K562 (cell line): Measurements from ENCODE around the gene DMD. TPM values are rescaled to one million over a fixed set of nuclear protein-coding genes. Genes with fewer than 3 reads are reported as not detected.

Experiments used
- ATAC-seq: fragments of 200-7000 bp; cut with Tn5 transposase; 3 replicates; pipeline ENCODE4 v1.9.1; 2020; ENCODE audit warnings: moderate library complexity
- BruUV-seq: library from RNA; stranded (reverse); fragments of 400-500 nt; replicated peaks from 2 replicates; lab custom pipeline; 2021; lab: Mats Ljungman, UMichigan
- CTCF ChIA-PET: fragments of 300-600 bp; formaldehyde crosslinking; extraction: SDS; loops from one replicate; lab custom pipeline; 2021; ENCODE audit warnings: low intra/inter-chr PET ratio; lab: Yijun Ruan, JAX
- POLR2A ChIA-PET: fragments of 300-600, 350-650 bp; sonication (Branson Sonifier 250); formaldehyde crosslinking; extraction: SDS; loops from one replicate; lab custom pipeline; 2021; ENCODE audit warnings: antibody characterized with exemption, inconsistent platforms; lab: Yijun Ruan, JAX
- DNase-seq, 4 experiments: peaks; one replicate each; pipeline versions ENCODE4 v3.0.0 to v3.0.0-alpha.2; 2011 to 2018; ENCODE audit warnings: low spot score in 3 of 4, mixed read lengths in 3 of 4; ENCODE audit errors: extremely low read depth in 1 of 4
- FAIRE-seq: peaks from 2 replicates; lab custom pipeline; 2011; peaks lifted over from hg19 to GRCh38; lab: Jason Lieb, UNC
- H2AFZ ChIP-seq: 2 replicates; pipeline ENCODE4 v1.6.0; 2011; ENCODE audit warnings: low read depth, low read length, control low read depth, inconsistent platforms
- H3K27ac ChIP-seq: fragments of 200-600 bp; 3 replicates; pipeline ENCODE4 v1.8.0; 2011; ENCODE audit warnings: low read depth, mild to moderate bottlenecking, control low read depth, inconsistent platforms, low read length, moderate library complexity, mixed read lengths; ENCODE audit errors: extremely low read depth
- H3K27me3 ChIP-seq, 2 experiments: fragments of 300-600 bp in 1 of 2; 2 replicates in 1 of 2; 3 replicates in 1 of 2; pipeline versions ENCODE4 v1.6.0 to v1.8.0; 2011; ENCODE audit warnings: inconsistent platforms in 2 of 2, low read length in 2 of 2, mild to moderate bottlenecking in 1 of 2, mixed read lengths in 1 of 2, moderate library complexity in 1 of 2; ENCODE audit not compliant: control insufficient read depth in 2 of 2, insufficient read depth in 2 of 2
- H3K36me3 ChIP-seq: fragments of 300-600 bp; 3 replicates; pipeline ENCODE4 v1.8.0; 2011; ENCODE audit warnings: mild to moderate bottlenecking, low read length, inconsistent platforms; ENCODE audit not compliant: control insufficient read depth, insufficient read depth
- H3K4me1 ChIP-seq, 2 experiments: fragments of 200-600 bp in 1 of 2; replicated peaks in 1 of 2; 2 replicates in 1 of 2; 3 replicates in 1 of 2; pipeline versions ENCODE4 v1.5.1 to v1.8.0; 2011; ENCODE audit warnings: inconsistent platforms in 2 of 2, low read length in 2 of 2, mild to moderate bottlenecking in 1 of 2, mixed read lengths in 1 of 2, moderate library complexity in 1 of 2; ENCODE audit not compliant: control insufficient read depth in 2 of 2, insufficient read depth in 2 of 2
- H3K4me2 ChIP-seq: 2 replicates; pipeline ENCODE4 v1.6.1; 2011; ENCODE audit warnings: low read length, control low read depth, inconsistent platforms, mixed read lengths; ENCODE audit not compliant: insufficient read depth
- H3K4me3 ChIP-seq: fragments of 200-600 bp; sonication (generic), shearing (Covaris generic); 2 replicates; pipeline ENCODE4 v1.5.1; 2016; ENCODE audit warnings: control low read depth, inconsistent platforms
- H3K79me2 ChIP-seq: fragments of 200-600 bp; 3 replicates; pipeline ENCODE4 v1.8.0; 2011; ENCODE audit warnings: low read length, inconsistent platforms; ENCODE audit not compliant: control insufficient read depth, insufficient read depth
- H3K9ac ChIP-seq, 2 experiments: 2 replicates each; pipeline versions ENCODE4 v1.6.0 to v1.6.1; 2011; ENCODE audit warnings: low read depth in 2 of 2, low read length in 2 of 2, control low read depth in 1 of 2, inconsistent platforms in 1 of 2, mild to moderate bottlenecking in 1 of 2, mixed read lengths in 1 of 2; ENCODE audit not compliant: insufficient read depth in 1 of 2
- H3K9me1 ChIP-seq: one replicate; pipeline ENCODE4 v1.6.0; 2011; ENCODE audit warnings: inconsistent platforms, mild to moderate bottlenecking, low read length, moderate library complexity; ENCODE audit not compliant: control insufficient read depth, insufficient read depth
- H3K9me3 ChIP-seq: replicated peaks from 2 replicates; pipeline ENCODE4 v1.5.1; 2011; ENCODE audit warnings: low read depth, low read length, inconsistent platforms; ENCODE audit not compliant: control insufficient read depth, insufficient read depth
- H4K20me1 ChIP-seq: replicated peaks from 2 replicates; pipeline ENCODE4 v1.6.1; 2011; ENCODE audit warnings: low read length, inconsistent platforms, mixed read lengths; ENCODE audit not compliant: control insufficient read depth, insufficient read depth
- HDAC1 ChIP-seq, 2 experiments: fragments of 450-650 bp; IDR thresholded peaks; 2 replicates each; pipeline ENCODE4 v1.6.1; 2016 to 2017; ENCODE audit warnings: inconsistent platforms in 1 of 2, mild to moderate bottlenecking in 1 of 2, moderate library complexity in 1 of 2
- HNRNPL ChIP-seq: fragments of 200-400 bp; formaldehyde crosslinking; IDR thresholded peaks from 2 replicates; pipeline ENCODE4 v1.6.1; 2017; ENCODE audit warnings: low read depth, mild to moderate bottlenecking, low read length
- SIN3A ChIP-seq, 2 experiments: fragments of 150-350 bp in 1 of 2; IDR thresholded peaks; 2 replicates each; pipeline ENCODE4 v1.6.1; 2011 to 2016; ENCODE audit warnings: borderline replicate concordance in 2 of 2, low read depth in 2 of 2, low read length in 2 of 2, mild to moderate bottlenecking in 2 of 2, moderate library complexity in 2 of 2; ENCODE audit not compliant: control insufficient read depth in 1 of 2
- SPI1 ChIP-seq: IDR thresholded peaks from 2 replicates; pipeline ENCODE4 v1.6.1; 2011; ENCODE audit warnings: low read depth, low read length, control low read depth, borderline replicate concordance
- ZFPM2 ChIP-seq: fragments of 250-450 bp; sonication (Bioruptor Pico); IDR thresholded peaks from 2 replicates; pipeline ENCODE4 v1.5.1; 2022; ENCODE audit warnings: mild to moderate bottlenecking
- ZNF146 ChIP-seq: IDR thresholded peaks from one replicate; pipeline ENCODE4 v1.6.1; 2018; ENCODE audit warnings: missing compliant biosample characterization; ENCODE audit not compliant: unreplicated experiment
- WGBS: fragments of 100-300 bp; shearing (Covaris generic); methylation state at CpG from one replicate; pipeline ENCODE4 v1.1.6; 2016; ENCODE audit warnings: low coverage, mixed read lengths; ENCODE audit not compliant: insufficient coverage; ENCODE audit errors: missing lambda C conversion rate; 5-methylcytosine and 5-hydroxymethylcytosine counted together
- in situ Hi-C: fragments of 300-500 bp; cut with MboI; formaldehyde crosslinking; loops from 4 replicates; pipeline ENCODE4 v1.15.0; 2018; ENCODE audit warnings: inconsistent platforms, mixed read lengths
- intact Hi-C: fragments of 100-400 bp; cut with micrococcal nuclease; formaldehyde crosslinking; loops from 2 replicates; pipeline ENCODE4 v1.14.2; 2022
- polyA plus RNA-seq, 8 experiments: library from polyadenylated mRNA; depleted of rRNA in 4 of 8; stranded (reverse) in 5 of 8; unstranded in 3 of 8; fragments of >200 nt; fragmentation: Nextera tagmentation in 2 of 8; fragmentation: Illumina TruSeq in 1 of 8; extraction: Ambion mirVana in 2 of 8; extraction: Trizol in 1 of 8; gene quantifications; 2 replicates each; pipeline versions ENCODE4 v1.2.1 to v1.2.3, GENCODE V29; 2011 to 2014; ENCODE audit warnings: inconsistent platforms in 1 of 8, missing spikeins in 1 of 8
- total RNA-seq, 7 experiments: library from RNA; depleted of rRNA in 6 of 7; stranded (reverse); fragments of >200 nt in 6 of 7; fragmentation: Illumina TruSeq in 2 of 7; extraction: Trizol in 2 of 7; gene quantifications; 2 replicates each; pipeline versions ENCODE4 v1.2.1 to v1.2.3, GENCODE V29; 2011 to 2021; ENCODE audit warnings: low replicate concordance in 1 of 7
- TF ChIP-seq, protein P1 (sequence below): sonication (generic); formaldehyde crosslinking; IDR thresholded peaks from 2 replicates; pipeline ENCODE4 v1.8.1; 2023; ENCODE audit warnings: mild to moderate bottlenecking, missing genetic modification reagents, moderate library complexity
- TF ChIP-seq, protein P2 (sequence below): IDR thresholded peaks from 2 replicates; pipeline ENCODE4 v1.6.1; 2011; ENCODE audit not compliant: insufficient read length; ENCODE audit errors: extremely low read depth
- TF ChIP-seq, protein P3 (sequence below), 2 experiments: fragments of 450-650 bp in 1 of 2; sonication (generic) in 1 of 2; formaldehyde crosslinking; conservative IDR thresholded peaks; 2 replicates each; pipeline versions ENCODE4 v1.4.0 to v1.8.1; 2020 to 2022; ENCODE audit warnings: mild to moderate bottlenecking in 1 of 2, missing genetic modification reagents in 1 of 2

The DMD gene
- total and polyA plus RNA-seq, 9 of the 15 experiments (the other 6 are each of a cell fraction or from before 2014, with no cell fraction given): 3.8 to 20.4 (median 11.4) TPM

- ChIA-PET POLR2A (no interaction called here), CTCF (no interaction called here)
- TF ChIP-seq, protein P1, sequence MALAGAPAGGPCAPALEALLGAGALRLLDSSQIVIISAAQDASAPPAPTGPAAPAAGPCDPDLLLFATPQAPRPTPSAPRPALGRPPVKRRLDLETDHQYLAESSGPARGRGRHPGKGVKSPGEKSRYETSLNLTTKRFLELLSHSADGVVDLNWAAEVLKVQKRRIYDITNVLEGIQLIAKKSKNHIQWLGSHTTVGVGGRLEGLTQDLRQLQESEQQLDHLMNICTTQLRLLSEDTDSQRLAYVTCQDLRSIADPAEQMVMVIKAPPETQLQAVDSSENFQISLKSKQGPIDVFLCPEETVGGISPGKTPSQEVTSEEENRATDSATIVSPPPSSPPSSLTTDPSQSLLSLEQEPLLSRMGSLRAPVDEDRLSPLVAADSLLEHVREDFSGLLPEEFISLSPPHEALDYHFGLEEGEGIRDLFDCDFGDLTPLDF: no peak
- TF ChIP-seq ZFPM2 (CRISPR knock-in tag) (no peak), ZNF146 (CRISPR knock-in tag) (no peak), SPI1 (no peak), HDAC1 (IDR thresholded peaks at IDR 0.05) (no peak), SIN3A (IDR thresholded peaks at IDR 0.05; ENCODE audit: borderline replicate concordance in 2 of 2, control insufficient read depth in 1 of 2, low read depth in 2 of 2, low read length in 2 of 2) (no peak), HNRNPL (no peak)
- TF ChIP-seq, protein P2, sequence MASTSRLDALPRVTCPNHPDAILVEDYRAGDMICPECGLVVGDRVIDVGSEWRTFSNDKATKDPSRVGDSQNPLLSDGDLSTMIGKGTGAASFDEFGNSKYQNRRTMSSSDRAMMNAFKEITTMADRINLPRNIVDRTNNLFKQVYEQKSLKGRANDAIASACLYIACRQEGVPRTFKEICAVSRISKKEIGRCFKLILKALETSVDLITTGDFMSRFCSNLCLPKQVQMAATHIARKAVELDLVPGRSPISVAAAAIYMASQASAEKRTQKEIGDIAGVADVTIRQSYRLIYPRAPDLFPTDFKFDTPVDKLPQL: no peak
- TF ChIP-seq, protein P3, sequence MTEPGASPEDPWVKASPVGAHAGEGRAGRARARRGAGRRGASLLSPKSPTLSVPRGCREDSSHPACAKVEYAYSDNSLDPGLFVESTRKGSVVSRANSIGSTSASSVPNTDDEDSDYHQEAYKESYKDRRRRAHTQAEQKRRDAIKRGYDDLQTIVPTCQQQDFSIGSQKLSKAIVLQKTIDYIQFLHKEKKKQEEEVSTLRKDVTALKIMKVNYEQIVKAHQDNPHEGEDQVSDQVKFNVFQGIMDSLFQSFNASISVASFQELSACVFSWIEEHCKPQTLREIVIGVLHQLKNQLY (CRISPR knock-in tag; conservative IDR thresholded peaks at IDR 0.05): no peak
- DNase-seq (no peak), FAIRE-seq (no peak), ATAC-seq (no peak)
- Histone ChIP-seq H3K27ac (no peak overlapping the region), H3K27me3 (no peaks in the 10 kb centered on the region), H3K9me3 (no peaks in the 10 kb centered on the region), H3K9me1 (no peaks in the 10 kb centered on the region), H3K36me3 (no peaks in the 10 kb centered on the region), H3K4me3 (no peak overlapping the region), H4K20me1 (no peaks in the 10 kb centered on the region), H3K4me2 (no peak overlapping the region), H3K4me1 (no peaks in the 10 kb centered on the region), H3K9ac (no peak overlapping the region), H3K79me2 (no peaks in the 10 kb centered on the region), H2AFZ (no peak overlapping the region)
- BruUV-seq: no TSS peak
- WGBS: 0% methylated on average over 2 of the region's 2 CpGs
- in situ Hi-C loops: no loop called here
- intact Hi-C loops: no loop called here
Measured at GRCh38 chrX:32572644-32573043, 638.7 kb downstream of the DMD start.
